ENCODE results near the gene FXYD6. TPM values are rescaled to one million over a fixed set of nuclear protein-coding genes. Genes with fewer than 3 reads are reported as not detected.
"Not testable (repeated sequence)": the region's sequence is repeated elsewhere in the genome, so short reads cannot be mapped to it uniquely, and the experiment has no call there.

Gene FXYD6
- total RNA-seq, 1 experiment from 2014 or later, result 0.54 TPM

DNA sequence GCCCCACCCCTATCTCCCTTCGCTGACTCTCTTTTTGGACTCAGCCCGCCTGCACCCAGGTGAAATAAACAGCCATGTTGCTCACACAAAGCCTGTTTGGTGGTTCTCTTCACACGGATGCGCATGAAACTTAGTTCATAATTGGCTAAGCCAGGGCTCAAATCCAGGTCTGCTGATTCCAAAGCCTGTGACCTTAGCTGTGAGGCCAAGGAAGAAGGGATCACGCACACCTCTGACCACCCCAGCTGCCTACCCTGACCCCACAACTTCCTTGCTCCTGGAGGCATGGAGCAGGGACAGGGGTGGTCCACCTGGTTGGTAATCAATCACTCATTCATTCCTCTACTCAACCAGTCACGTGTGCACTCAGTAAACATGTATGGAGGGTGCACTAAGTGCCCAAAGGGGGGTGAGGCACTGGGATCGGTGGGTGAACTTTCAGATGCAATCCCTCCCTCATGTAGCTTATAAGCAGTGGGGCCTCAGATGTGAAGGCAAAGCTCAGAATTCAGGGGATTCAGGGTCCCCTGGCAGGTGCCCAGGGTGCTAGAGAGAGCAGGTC, 62.2 kb downstream of the FXYD6 start:
- H3K4me3 ChIP-seq (ENCODE audit: low read depth in 2 of 2, low read length in 2 of 2), result no peak overlapping the region
- no peaks in the 10 kb centered on the region for H3K36me3 ChIP-seq (ENCODE audit: control insufficient read depth, insufficient read depth, low read length)
- ChIA-PET CTCF (interaction anchor here (0.6 to 1.7 kb wide), 3 partner anchors 132 to 388 kb away, joined by 3 to 8 read pairs (median 6); no protein-coding TSS in a partner anchor), POLR2A (no interaction called here)
- H3K27ac ChIP-seq (ENCODE audit: low read length), result no peak overlapping the region
- DNase-seq (ENCODE audit: low read depth, low spot score) (no peak), ATAC-seq (no peak)
- peaks cover 20% of the 10 kb centered on the region for H3K4me1 ChIP-seq (ENCODE audit: control insufficient read depth, insufficient read depth, low read length)
- in situ Hi-C loops (cut with HindIII; ENCODE audit: low pct_unique_long_range_greater_than_20kb, low sequenced_read_pairs), result loop anchor here (25.0 kb wide), 1 partner anchor 377 kb away; no protein-coding TSS in a partner anchor
- no peaks in the 10 kb centered on the region for H3K9me3 ChIP-seq (ENCODE audit: control insufficient read depth, insufficient read depth, low read depth, low read length)
- no peaks in the 10 kb centered on the region for H3K27me3 ChIP-seq (ENCODE audit: control insufficient read depth, insufficient read depth, low read length)
- intact Hi-C loops (cut with micrococcal nuclease; ENCODE audit: unreplicated experiment), result no loop called here
- TF ChIP-seq SIN3A (IDR thresholded peaks at IDR 0.05; ENCODE audit: borderline replicate concordance, insufficient read depth, low read depth, low read length), result no peak
- BruUV-seq (replicated peaks), result no TSS peak

DNA sequence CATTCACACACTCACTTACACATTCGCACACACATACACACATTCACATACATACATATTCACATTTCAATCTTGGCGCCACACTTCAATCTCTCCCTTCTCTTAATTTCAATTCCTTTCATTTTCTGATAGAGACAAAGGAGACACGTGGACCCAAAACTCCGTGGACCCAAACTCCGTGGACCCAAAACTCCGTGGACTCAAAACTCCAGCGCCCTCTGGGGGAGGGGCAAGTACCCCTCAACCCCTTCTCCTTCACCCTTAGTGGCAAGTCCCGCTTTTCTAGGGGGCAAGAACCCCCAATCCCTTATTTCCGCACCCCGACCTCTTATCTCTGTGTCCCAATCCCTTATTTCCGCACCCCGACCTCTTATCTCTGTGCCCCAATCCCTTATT, 66.4 kb downstream of the FXYD6 start:
- POLR2A ChIA-PET; H3K9me3 ChIP-seq (ENCODE audit: control insufficient read depth, insufficient read depth, low read depth, low read length); ATAC-seq; H3K27ac ChIP-seq (ENCODE audit: low read length); BruUV-seq (replicated peaks); H3K4me3 ChIP-seq (ENCODE audit: low read depth in 2 of 2, low read length in 2 of 2); H3K27me3 ChIP-seq (ENCODE audit: control insufficient read depth, insufficient read depth, low read length); DNase-seq (ENCODE audit: low read depth, low spot score); H3K36me3 ChIP-seq (ENCODE audit: control insufficient read depth, insufficient read depth, low read length); intact Hi-C loops (cut with micrococcal nuclease; ENCODE audit: unreplicated experiment); H3K4me1 ChIP-seq (ENCODE audit: control insufficient read depth, insufficient read depth, low read length): not testable (repeated sequence)
- CTCF ChIA-PET, result interaction anchor here (0.8 to 3.4 kb wide), 5 partner anchors 7 to 384 kb away, joined by 4 to 50 read pairs (median 9); no protein-coding TSS in a partner anchor
- in situ Hi-C loops (cut with HindIII; ENCODE audit: low pct_unique_long_range_greater_than_20kb, low sequenced_read_pairs), result loop anchor here (25.0 kb wide), 1 partner anchor 373 kb away; no protein-coding TSS in a partner anchor

DNA sequence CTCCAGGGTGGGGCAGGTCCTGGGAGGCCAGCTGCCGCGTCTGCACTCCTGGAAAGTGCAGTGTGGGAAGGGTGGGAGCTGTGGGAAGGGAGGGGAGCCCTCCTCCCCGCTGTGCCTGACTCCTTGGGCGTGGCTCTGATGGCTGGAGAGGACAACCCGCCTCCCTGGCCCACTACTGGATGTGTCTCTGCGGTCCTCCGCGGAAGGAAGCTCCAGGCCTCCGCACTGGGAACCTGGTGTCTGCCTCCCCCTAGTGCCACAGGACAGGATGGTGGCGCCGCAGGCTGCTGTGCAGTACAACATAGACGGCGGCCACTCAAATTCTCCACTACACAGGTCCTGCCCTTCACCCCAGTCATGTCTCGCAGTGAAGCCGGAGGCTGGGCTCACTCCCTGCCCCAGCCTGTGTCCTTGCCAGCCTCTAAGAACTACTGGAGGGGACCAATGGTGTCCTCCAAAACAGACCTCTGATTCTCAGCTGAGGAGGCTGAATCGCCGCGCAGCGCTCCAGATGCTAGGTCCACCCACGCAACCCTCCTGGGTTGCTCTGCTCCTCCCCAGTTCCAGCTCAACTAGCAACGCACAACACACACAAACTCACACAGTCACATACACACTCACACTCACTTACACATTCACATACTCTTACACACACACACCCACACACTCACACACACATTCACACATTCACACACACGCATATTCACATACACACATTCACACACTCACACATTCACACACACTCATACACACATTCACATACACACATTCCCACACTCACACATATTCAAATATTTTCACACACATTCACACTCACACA, 67.0 kb downstream of the FXYD6 start:
- TF ChIP-seq TCF7L2 (IDR thresholded peaks at IDR 0.05; ENCODE audit: low read depth, low read length), result no peak
- TF ChIP-seq SIN3A (IDR thresholded peaks at IDR 0.05; ENCODE audit: borderline replicate concordance, insufficient read depth, low read depth, low read length), result no peak
- TF ChIP-seq POLR2AphosphoS5 (IDR thresholded peaks at IDR 0.05; ENCODE audit: low read depth, low read length), result no peak
- TF ChIP-seq, protein P1, sequence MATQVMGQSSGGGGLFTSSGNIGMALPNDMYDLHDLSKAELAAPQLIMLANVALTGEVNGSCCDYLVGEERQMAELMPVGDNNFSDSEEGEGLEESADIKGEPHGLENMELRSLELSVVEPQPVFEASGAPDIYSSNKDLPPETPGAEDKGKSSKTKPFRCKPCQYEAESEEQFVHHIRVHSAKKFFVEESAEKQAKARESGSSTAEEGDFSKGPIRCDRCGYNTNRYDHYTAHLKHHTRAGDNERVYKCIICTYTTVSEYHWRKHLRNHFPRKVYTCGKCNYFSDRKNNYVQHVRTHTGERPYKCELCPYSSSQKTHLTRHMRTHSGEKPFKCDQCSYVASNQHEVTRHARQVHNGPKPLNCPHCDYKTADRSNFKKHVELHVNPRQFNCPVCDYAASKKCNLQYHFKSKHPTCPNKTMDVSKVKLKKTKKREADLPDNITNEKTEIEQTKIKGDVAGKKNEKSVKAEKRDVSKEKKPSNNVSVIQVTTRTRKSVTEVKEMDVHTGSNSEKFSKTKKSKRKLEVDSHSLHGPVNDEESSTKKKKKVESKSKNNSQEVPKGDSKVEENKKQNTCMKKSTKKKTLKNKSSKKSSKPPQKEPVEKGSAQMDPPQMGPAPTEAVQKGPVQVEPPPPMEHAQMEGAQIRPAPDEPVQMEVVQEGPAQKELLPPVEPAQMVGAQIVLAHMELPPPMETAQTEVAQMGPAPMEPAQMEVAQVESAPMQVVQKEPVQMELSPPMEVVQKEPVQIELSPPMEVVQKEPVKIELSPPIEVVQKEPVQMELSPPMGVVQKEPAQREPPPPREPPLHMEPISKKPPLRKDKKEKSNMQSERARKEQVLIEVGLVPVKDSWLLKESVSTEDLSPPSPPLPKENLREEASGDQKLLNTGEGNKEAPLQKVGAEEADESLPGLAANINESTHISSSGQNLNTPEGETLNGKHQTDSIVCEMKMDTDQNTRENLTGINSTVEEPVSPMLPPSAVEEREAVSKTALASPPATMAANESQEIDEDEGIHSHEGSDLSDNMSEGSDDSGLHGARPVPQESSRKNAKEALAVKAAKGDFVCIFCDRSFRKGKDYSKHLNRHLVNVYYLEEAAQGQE (IDR thresholded peaks at IDR 0.05; ENCODE audit: insufficient read depth in 1 of 2, low read depth in 2 of 2, low read length in 1 of 2), result no peak
- TF ChIP-seq, protein P2, sequence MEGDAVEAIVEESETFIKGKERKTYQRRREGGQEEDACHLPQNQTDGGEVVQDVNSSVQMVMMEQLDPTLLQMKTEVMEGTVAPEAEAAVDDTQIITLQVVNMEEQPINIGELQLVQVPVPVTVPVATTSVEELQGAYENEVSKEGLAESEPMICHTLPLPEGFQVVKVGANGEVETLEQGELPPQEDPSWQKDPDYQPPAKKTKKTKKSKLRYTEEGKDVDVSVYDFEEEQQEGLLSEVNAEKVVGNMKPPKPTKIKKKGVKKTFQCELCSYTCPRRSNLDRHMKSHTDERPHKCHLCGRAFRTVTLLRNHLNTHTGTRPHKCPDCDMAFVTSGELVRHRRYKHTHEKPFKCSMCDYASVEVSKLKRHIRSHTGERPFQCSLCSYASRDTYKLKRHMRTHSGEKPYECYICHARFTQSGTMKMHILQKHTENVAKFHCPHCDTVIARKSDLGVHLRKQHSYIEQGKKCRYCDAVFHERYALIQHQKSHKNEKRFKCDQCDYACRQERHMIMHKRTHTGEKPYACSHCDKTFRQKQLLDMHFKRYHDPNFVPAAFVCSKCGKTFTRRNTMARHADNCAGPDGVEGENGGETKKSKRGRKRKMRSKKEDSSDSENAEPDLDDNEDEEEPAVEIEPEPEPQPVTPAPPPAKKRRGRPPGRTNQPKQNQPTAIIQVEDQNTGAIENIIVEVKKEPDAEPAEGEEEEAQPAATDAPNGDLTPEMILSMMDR (IDR thresholded peaks at IDR 0.05), result peak; percentile 92
- H3K27ac ChIP-seq (ENCODE audit: low read length), result no peak overlapping the region
- intact Hi-C loops (cut with micrococcal nuclease; ENCODE audit: unreplicated experiment), result loop anchor here (2.0 to 5.0 kb wide), 2 partner anchors 367 to 383 kb away; no protein-coding TSS in a partner anchor
- H3K27me3 ChIP-seq (ENCODE audit: control insufficient read depth, insufficient read depth, low read length), result peaks cover 6% of the 10 kb centered on the region; the same call in 1 of the 2 replicates
- H3K36me3 ChIP-seq (ENCODE audit: control insufficient read depth, insufficient read depth, low read length), result no peaks in the 10 kb centered on the region
- no peak overlapping the region; a peak in 1 of 4 replicates for H3K4me3 ChIP-seq (ENCODE audit: low read depth in 2 of 2, low read length in 2 of 2)
- CTCF ChIA-PET, result interaction anchor here (0.6 to 3.4 kb wide), 11 partner anchors 8 to 383 kb away, joined by 3 to 50 read pairs (median 4); no protein-coding TSS in a partner anchor
- no peaks in the 10 kb centered on the region for H3K9me3 ChIP-seq (ENCODE audit: control insufficient read depth, insufficient read depth, low read depth, low read length)
- no peak for DNase-seq (ENCODE audit: low read depth, low spot score)
- POLR2A ChIA-PET, result interaction anchor here (0.7 kb wide), 1 partner anchor 325 kb away, joined by 3 read pairs; no protein-coding TSS in a partner anchor
- ATAC-seq, result peak; percentile 99
- no TSS peak for BruUV-seq (replicated peaks)
- in situ Hi-C loops (cut with HindIII; ENCODE audit: low pct_unique_long_range_greater_than_20kb, low sequenced_read_pairs), result loop anchor here (25.0 kb wide), 1 partner anchor 372 kb away; no protein-coding TSS in a partner anchor
- H3K4me1 ChIP-seq (ENCODE audit: control insufficient read depth, insufficient read depth, low read length), result no peaks in the 10 kb centered on the region; the same call in 1 of the 2 replicates

Data from Panc1 (cell line).